22Rv1 (cell line): ENCODE results near the gene SLC16A8.

Experiments
- ZFX ChIP-seq: fragments of 450-650 bp; IDR thresholded peaks from 2 replicates; pipeline ENCODE4 v1.6.1; 2017; ENCODE audit warnings: antibody characterized with exemption, borderline replicate concordance
- TF ChIP-seq, protein P1 (sequence below): fragments of 450-650 bp; IDR thresholded peaks from 2 replicates; pipeline ENCODE4 v1.5.1; 2017; ENCODE audit warnings: mild to moderate bottlenecking

DNA sequence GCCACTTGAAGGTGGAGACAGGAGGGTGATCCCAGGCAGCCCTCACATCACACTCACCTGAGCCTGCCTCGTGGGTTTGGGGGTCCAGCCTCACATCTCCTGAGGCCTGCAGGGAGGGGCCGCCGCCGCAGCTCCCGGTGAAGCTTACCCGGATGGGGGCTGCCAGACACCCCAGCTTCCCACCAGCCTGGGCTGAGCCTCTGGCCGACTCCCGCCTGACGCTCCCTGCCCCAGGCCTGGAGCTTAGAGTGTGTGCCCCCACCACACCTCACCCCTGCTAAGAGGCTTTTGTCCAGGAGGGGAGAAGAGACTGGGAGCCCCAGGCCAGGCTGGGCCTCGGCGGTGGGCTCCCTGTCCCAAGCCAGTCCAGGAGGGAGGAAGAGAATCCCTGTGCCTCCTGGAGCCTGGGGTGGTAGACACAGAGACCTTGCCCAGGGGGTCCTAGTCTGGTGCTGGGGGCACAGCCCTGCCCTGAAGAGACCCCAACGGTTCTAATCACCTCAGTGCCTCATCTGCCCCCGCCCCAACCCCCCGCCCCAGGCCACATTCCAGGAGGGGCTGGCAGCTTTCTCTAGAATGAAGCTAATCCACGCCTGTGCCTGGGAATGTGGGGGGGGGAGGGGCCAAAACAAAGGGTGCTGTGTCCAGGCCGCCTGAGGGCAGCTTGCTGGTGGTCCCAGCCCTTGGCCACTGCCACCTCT is at the start of gene SLC16A8:
- TF ChIP-seq, protein P1, sequence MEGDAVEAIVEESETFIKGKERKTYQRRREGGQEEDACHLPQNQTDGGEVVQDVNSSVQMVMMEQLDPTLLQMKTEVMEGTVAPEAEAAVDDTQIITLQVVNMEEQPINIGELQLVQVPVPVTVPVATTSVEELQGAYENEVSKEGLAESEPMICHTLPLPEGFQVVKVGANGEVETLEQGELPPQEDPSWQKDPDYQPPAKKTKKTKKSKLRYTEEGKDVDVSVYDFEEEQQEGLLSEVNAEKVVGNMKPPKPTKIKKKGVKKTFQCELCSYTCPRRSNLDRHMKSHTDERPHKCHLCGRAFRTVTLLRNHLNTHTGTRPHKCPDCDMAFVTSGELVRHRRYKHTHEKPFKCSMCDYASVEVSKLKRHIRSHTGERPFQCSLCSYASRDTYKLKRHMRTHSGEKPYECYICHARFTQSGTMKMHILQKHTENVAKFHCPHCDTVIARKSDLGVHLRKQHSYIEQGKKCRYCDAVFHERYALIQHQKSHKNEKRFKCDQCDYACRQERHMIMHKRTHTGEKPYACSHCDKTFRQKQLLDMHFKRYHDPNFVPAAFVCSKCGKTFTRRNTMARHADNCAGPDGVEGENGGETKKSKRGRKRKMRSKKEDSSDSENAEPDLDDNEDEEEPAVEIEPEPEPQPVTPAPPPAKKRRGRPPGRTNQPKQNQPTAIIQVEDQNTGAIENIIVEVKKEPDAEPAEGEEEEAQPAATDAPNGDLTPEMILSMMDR: no peak
- TF ChIP-seq ZFX: no peak
